Duodenal mucosa (tissue), 2 donors: Measurements from ENCODE around the gene CENPL.
"Not testable (repeated sequence)": the region's sequence is repeated elsewhere in the genome, so short reads cannot be mapped to it uniquely, and the experiment has no call there.

Experiments used
- H3K27ac ChIP-seq: one replicate; pipeline ENCODE4 v1.7.0; 2013; ENCODE audit warnings: low read depth, low read length
- H3K27me3 ChIP-seq, 2 donors: one replicate each; pipeline ENCODE4 v1.7.0; 2013; ENCODE audit warnings: low read length in 2 of 2, control low read depth in 1 of 2; ENCODE audit not compliant: insufficient read depth in 2 of 2, control insufficient read depth in 1 of 2
- H3K36me3 ChIP-seq, 2 donors: one replicate each; pipeline ENCODE4 v1.7.0; 2013; ENCODE audit warnings: low read length in 2 of 2, control low read depth in 1 of 2; ENCODE audit not compliant: insufficient read depth in 2 of 2, control insufficient read depth in 1 of 2
- H3K4me1 ChIP-seq, 2 donors: one replicate each; pipeline ENCODE4 v1.7.0; 2013; ENCODE audit warnings: low read length in 2 of 2, control low read depth in 1 of 2; ENCODE audit not compliant: insufficient read depth in 2 of 2, control insufficient read depth in 1 of 2
- H3K4me3 ChIP-seq, 2 donors: one replicate each; pipeline ENCODE4 v1.7.0; 2013; ENCODE audit warnings: low read length in 2 of 2, low read depth in 1 of 2
- H3K9ac ChIP-seq, 2 donors: one replicate each; pipeline ENCODE4 v1.7.0; 2013; ENCODE audit warnings: low read length in 2 of 2, low read depth in 1 of 2
- H3K9me3 ChIP-seq, 2 donors: one replicate each; pipeline ENCODE4 v1.7.0; 2013; ENCODE audit warnings: low read length in 2 of 2, control low read depth in 1 of 2; ENCODE audit not compliant: control insufficient read depth in 1 of 2

The CENPL gene

GRCh38 chr1:173866413-173867115, 41.9 kb upstream of the CENPL start:
- Histone ChIP-seq H3K27me3 (no peaks in the 10 kb centered on the region), H3K9ac (peak overlapping the region; percentile 71 to 84), H3K36me3 (peaks cover 40 to 49% of the 10 kb centered on the region in 2 donors), H3K4me1 (peaks cover 37 to 47% of the 10 kb centered on the region in 2 donors), H3K4me3 (peak overlapping the region; percentile 92 to 95), H3K27ac (no peak overlapping the region), H3K9me3 (no peaks in the 10 kb centered on the region)

- peak overlapping the region; percentile 71 to 84 for H3K9ac ChIP-seq
- H3K36me3 ChIP-seq, result peaks cover 40 to 49% of the 10 kb centered on the region in 2 donors
- no peaks in the 10 kb centered on the region for H3K27me3 ChIP-seq
- no peak overlapping the region for H3K27ac ChIP-seq
- H3K9me3 ChIP-seq, result no peaks in the 10 kb centered on the region
- H3K4me3 ChIP-seq, result peak overlapping the region; percentile 92 to 95
- peaks cover 29 to 44% of the 10 kb centered on the region in 2 donors for H3K4me1 ChIP-seq
Measured at GRCh38 chr1:173865468-173866164, 40.9 kb upstream of the CENPL start.

- peak overlapping the region in 1 of 2 donors; percentile 92 for H3K4me3 ChIP-seq
- H3K36me3 ChIP-seq, result peaks cover 40 to 49% of the 10 kb centered on the region in 2 donors
- no peak overlapping the region for H3K27ac ChIP-seq
- no peaks in the 10 kb centered on the region for H3K9me3 ChIP-seq
- H3K27me3 ChIP-seq, result no peaks in the 10 kb centered on the region
- peaks cover 22 to 33% of the 10 kb centered on the region in 2 donors for H3K4me1 ChIP-seq
- H3K9ac ChIP-seq, result no peak overlapping the region
Measured at GRCh38 chr1:173864179-173864867, 39.6 kb upstream of the CENPL start.

GRCh38 chr1:173863224-173864161, 38.8 kb upstream of the CENPL start:
- Histone ChIP-seq H3K4me1 (peaks cover 22 to 29% of the 10 kb centered on the region in 2 donors), H3K9me3 (no peaks in the 10 kb centered on the region), H3K9ac (no peak overlapping the region), H3K27ac (no peak overlapping the region), H3K27me3 (no peaks in the 10 kb centered on the region), H3K36me3 (peaks cover 40 to 49% of the 10 kb centered on the region in 2 donors), H3K4me3 (no peak overlapping the region)

DNA sequence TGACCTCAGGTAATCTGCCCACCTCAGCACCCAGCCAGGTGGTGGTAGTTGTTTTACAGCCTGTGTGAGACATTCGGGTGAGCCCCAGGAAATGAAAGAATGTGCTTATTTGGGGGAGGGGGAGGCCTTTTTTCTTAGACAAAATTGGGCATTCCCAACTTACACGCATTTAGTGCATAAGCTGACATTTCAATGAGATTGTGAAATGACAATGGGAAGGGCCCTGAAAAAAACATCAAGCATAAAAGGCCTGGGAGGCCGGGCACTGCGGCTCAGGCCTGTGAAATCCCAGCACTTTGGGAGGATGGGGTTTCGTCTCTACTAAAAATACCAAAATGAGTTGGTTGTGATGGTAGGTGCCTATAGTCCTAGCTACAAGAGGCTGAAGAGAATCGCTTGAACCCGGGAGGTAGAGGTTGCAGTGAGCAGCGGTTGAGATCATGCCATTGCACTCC, 38.1 kb upstream of the CENPL start:
- no peak overlapping the region for H3K27ac ChIP-seq

GRCh38 chr1:173862146-173862768, 37.6 kb upstream of the CENPL start:
- not testable (repeated sequence) for H3K9ac ChIP-seq, H3K9me3 ChIP-seq, H3K4me3 ChIP-seq, H3K27ac ChIP-seq, H3K27me3 ChIP-seq
- Histone ChIP-seq H3K36me3 (peaks cover 44 to 58% of the 10 kb centered on the region in 2 donors), H3K4me1 (peaks cover 22 to 28% of the 10 kb centered on the region in 2 donors)

More for the DNA sequence above, 38.1 kb upstream of the CENPL start:
- Histone ChIP-seq H3K36me3 (peaks cover 40 to 53% of the 10 kb centered on the region in 2 donors), H3K4me1 (peaks cover 22 to 29% of the 10 kb centered on the region in 2 donors), H3K4me3 (no peak overlapping the region), H3K27me3 (no peaks in the 10 kb centered on the region), H3K9ac (no peak overlapping the region), H3K9me3 (no peaks in the 10 kb centered on the region)

DNA sequence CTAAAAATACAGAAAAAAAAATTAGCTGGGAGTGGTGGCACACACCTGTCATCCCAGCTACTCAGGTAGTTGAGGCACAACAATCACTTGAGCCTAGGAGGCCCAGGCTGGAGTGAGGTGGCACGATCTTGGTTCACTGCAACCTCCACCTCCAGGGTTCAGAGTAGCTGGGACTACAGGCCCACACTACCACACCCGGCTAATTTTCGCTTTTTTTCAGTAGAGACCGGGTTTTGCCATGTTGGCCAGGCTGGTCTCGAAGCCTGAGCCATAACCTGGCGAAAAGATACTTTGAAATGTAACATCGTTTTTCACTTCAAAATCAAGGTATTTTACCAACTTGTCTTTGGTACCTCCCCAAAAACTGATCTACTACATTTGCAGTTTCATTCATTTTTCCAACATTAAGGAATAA, 37.1 kb upstream of the CENPL start:
- H3K9me3 ChIP-seq, result no peaks in the 10 kb centered on the region
- no peak overlapping the region for H3K4me3 ChIP-seq
- peaks cover 21 to 23% of the 10 kb centered on the region in 2 donors for H3K4me1 ChIP-seq
- H3K27ac ChIP-seq, result no peak overlapping the region
- no peak overlapping the region for H3K9ac ChIP-seq
- peaks cover 44 to 61% of the 10 kb centered on the region in 2 donors for H3K36me3 ChIP-seq
- no peaks in the 10 kb centered on the region for H3K27me3 ChIP-seq

DNA sequence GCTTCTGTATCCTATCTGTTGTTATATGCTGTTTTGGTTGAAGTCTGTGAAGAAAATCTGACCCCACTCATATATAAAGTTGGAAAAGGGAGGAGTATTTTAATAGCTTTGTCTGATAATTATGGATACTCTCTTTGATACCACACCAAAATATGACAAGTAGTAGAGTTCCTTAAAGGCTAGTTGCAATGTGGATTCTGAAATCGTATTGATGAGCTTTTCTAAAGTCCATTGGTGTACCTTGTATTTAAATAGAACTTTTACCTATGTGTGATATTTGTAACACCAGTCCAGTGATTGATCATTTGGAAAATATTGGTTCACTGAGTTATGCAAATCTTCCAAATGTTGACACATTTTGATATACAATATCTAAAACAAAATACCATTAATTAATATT, 35.4 kb upstream of the CENPL start:
- H3K9me3 ChIP-seq, result no peaks in the 10 kb centered on the region
- peaks cover 36 to 53% of the 10 kb centered on the region in 2 donors for H3K36me3 ChIP-seq
- no peak overlapping the region for H3K4me3 ChIP-seq
- no peaks in the 10 kb centered on the region for H3K27me3 ChIP-seq
- H3K9ac ChIP-seq, result no peak overlapping the region
- H3K27ac ChIP-seq, result no peak overlapping the region
- peaks cover 6% of the 10 kb centered on the region in 2 donors for H3K4me1 ChIP-seq

- not testable (repeated sequence) for H3K4me3 ChIP-seq, H3K27me3 ChIP-seq, H3K9ac ChIP-seq, H3K9me3 ChIP-seq, H3K27ac ChIP-seq, H3K4me1 ChIP-seq
- peaks cover 30 to 48% of the 10 kb centered on the region in 2 donors for H3K36me3 ChIP-seq
Measured at GRCh38 chr1:173859547-173859946, 34.9 kb upstream of the CENPL start.
